Sigmoid colon (tissue), 3 donors: Measurements from ENCODE around the gene MVB12A.

ENCODE experiments used
- POLR2A ChIP-seq, 2 donors: fragments of 450-650 bp; IDR thresholded peaks; one replicate each; pipeline ENCODE4 v1.6.1; 2016; ENCODE audit warnings: antibody characterized with exemption in 2 of 2, mild to moderate bottlenecking in 2 of 2, moderate library complexity in 2 of 2
- TF ChIP-seq, protein P1 (sequence below), 4 experiments: fragments of 450-650 bp in 3 of 4; fragments of 200-600 bp in 1 of 4; IDR thresholded peaks; one replicate each; pipeline ENCODE4 v1.5.1; 2016 to 2019; ENCODE audit warnings: antibody characterized with exemption in 4 of 4, mild to moderate bottlenecking in 3 of 4, moderate library complexity in 2 of 4

DNA sequence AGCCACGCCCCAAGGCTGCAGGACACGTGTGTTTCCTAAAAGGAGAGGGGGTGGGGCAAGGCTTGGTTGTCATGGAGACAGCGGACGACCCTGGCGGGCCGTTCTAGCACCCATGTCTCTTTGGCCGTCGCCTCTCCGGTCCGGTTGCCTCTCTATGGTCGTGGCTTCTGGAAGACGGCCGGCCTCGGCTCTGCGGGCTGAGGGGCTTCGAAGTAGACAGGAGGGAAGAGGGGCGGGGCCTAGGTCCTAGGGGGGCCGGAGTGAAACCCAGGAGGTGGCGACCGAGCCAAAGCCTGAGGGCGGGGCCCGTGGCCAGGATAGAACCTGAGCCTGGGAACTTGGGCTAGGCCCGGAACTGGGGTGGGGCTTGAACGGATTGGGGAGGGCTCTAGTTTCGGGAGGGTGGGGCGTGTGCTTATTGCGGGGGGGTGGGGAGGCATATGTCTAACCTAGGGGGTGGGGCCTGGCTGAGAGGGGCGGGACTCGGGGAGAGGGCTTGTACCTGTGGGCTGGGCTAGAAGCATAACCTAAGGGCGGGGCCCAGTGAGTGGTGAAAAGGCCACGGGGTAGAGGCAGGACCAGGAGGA lies 49.7 kb downstream of the MVB12A start:
- TF ChIP-seq, protein P1, sequence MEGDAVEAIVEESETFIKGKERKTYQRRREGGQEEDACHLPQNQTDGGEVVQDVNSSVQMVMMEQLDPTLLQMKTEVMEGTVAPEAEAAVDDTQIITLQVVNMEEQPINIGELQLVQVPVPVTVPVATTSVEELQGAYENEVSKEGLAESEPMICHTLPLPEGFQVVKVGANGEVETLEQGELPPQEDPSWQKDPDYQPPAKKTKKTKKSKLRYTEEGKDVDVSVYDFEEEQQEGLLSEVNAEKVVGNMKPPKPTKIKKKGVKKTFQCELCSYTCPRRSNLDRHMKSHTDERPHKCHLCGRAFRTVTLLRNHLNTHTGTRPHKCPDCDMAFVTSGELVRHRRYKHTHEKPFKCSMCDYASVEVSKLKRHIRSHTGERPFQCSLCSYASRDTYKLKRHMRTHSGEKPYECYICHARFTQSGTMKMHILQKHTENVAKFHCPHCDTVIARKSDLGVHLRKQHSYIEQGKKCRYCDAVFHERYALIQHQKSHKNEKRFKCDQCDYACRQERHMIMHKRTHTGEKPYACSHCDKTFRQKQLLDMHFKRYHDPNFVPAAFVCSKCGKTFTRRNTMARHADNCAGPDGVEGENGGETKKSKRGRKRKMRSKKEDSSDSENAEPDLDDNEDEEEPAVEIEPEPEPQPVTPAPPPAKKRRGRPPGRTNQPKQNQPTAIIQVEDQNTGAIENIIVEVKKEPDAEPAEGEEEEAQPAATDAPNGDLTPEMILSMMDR (IDR thresholded peaks at IDR 0.05), result no peak
- no peak for TF ChIP-seq POLR2A (IDR thresholded peaks at IDR 0.05)
